HL-60 (cell line): Measurements from ENCODE around the gene CD302.

Source experiments
- POLR2AphosphoS5 ChIP-seq: IDR thresholded peaks from 2 replicates; pipeline ENCODE4 v1.6.1; 2012; ENCODE audit warnings: low read depth
- TF ChIP-seq, protein P1 (sequence below): IDR thresholded peaks from one replicate; pipeline ENCODE4 v1.5.1; 2011; ENCODE audit warnings: low read length, control low read depth, inconsistent platforms; ENCODE audit not compliant: insufficient read depth

DNA sequence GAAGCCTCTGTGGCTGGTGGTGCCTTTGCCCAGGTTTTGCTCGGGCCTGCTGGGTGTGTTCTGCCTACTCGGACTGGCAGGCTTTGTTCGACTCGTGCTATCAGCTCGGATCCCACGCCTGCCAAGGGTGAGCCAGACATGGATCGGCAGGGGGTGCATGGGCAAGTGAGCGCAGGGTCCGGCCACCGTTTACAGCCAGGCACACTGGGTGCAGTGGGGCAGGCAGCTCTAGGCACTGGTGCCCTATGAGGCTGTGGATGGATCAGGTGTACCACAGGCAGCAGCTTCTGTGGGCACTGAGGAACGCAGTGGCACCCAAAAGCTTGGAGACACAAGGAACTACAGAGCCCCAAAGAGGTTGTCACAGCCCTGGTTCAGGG is 60.1 kb downstream of the CD302 start:
- TF ChIP-seq, protein P1, sequence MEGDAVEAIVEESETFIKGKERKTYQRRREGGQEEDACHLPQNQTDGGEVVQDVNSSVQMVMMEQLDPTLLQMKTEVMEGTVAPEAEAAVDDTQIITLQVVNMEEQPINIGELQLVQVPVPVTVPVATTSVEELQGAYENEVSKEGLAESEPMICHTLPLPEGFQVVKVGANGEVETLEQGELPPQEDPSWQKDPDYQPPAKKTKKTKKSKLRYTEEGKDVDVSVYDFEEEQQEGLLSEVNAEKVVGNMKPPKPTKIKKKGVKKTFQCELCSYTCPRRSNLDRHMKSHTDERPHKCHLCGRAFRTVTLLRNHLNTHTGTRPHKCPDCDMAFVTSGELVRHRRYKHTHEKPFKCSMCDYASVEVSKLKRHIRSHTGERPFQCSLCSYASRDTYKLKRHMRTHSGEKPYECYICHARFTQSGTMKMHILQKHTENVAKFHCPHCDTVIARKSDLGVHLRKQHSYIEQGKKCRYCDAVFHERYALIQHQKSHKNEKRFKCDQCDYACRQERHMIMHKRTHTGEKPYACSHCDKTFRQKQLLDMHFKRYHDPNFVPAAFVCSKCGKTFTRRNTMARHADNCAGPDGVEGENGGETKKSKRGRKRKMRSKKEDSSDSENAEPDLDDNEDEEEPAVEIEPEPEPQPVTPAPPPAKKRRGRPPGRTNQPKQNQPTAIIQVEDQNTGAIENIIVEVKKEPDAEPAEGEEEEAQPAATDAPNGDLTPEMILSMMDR: no peak
- no peak for TF ChIP-seq POLR2AphosphoS5
